Measurements from ENCODE around the gene NXPH1. TPM values are rescaled to one million over a fixed set of nuclear protein-coding genes. Genes with fewer than 3 reads are reported as not detected.

Gene NXPH1
- total RNA-seq, 5 donors from 2014 or later (not counting 1 experiment from before 2014, with no cell fraction given): not detected

GRCh38 chr7:8612584-8612983 is 179.2 kb downstream of the NXPH1 start:
- Histone ChIP-seq H3K27me3 (replicated peaks in 1 of 2; ENCODE audit: control insufficient read depth in 2 of 2, extremely low read depth in 1 of 2, insufficient read depth in 2 of 2, low read length in 1 of 2) (no peaks in the 10 kb centered on the region), H3K36me3 (ENCODE audit: control insufficient read depth in 2 of 2, extremely low read depth in 1 of 2, insufficient read depth in 1 of 2, low read length in 1 of 2) (no peaks in the 10 kb centered on the region), H3K4me1 (ENCODE audit: control insufficient read depth in 1 of 2, extremely low read depth in 1 of 2, insufficient read depth in 2 of 2, low read length in 2 of 2) (no peaks in the 10 kb centered on the region), H3K9me3 (no peaks in the 10 kb centered on the region), H3K4me3 (ENCODE audit: control insufficient read depth in 1 of 2, extremely low read depth in 1 of 2, low read length in 1 of 2) (no peak overlapping the region), H3K27ac (ENCODE audit: low read length) (no peak overlapping the region)
- Mint-ChIP-seq H3K27me3 (peaks cover 0 to 2% of the 10 kb centered on the region in 2 donors), H3K4me1 (no peaks in the 10 kb centered on the region), H3K4me3 (no peak overlapping the region), H3K27ac (no peak overlapping the region), H3K36me3 (no peaks in the 10 kb centered on the region), H3K9me3 (peaks cover 0 to 6% (median 0%) of the 10 kb centered on the region in 3 donors)
- ChIA-PET CTCF (no interaction called here), POLR2A (no interaction called here)
- WGBS (ENCODE audit: insufficient coverage): no CpG with 5 or more reads among the region's 1 CpG
- DNase-seq (no peak), ATAC-seq (replicated peaks in 1 of 4) (no peak)

DNA sequence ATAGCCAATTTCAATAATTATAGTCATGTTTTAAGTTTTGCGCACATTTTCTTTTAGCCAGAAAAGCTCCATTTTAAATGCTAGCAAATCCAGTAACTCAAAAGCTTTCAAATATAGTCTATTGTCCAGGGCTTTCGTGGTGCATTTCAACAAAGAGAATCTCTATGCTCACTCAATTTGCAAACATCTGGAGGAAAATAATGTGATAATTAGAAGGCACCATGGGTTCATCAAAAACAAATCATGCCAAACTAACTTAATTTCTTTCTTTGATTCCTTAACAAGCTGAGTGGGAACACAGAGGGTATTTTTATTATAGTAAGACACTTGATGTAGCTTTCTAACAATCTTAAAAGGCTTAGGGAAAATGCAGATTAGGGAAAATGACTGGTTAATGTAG is 179.8 kb downstream of the NXPH1 start:
- Histone ChIP-seq H3K4me3 (ENCODE audit: control insufficient read depth in 1 of 2, extremely low read depth in 1 of 2, low read length in 1 of 2) (no peak overlapping the region), H3K36me3 (ENCODE audit: control insufficient read depth in 2 of 2, extremely low read depth in 1 of 2, insufficient read depth in 1 of 2, low read length in 1 of 2) (no peaks in the 10 kb centered on the region), H3K4me1 (ENCODE audit: control insufficient read depth in 1 of 2, extremely low read depth in 1 of 2, insufficient read depth in 2 of 2, low read length in 2 of 2) (no peaks in the 10 kb centered on the region), H3K9me3 (no peaks in the 10 kb centered on the region), H3K27me3 (replicated peaks in 1 of 2; ENCODE audit: control insufficient read depth in 2 of 2, extremely low read depth in 1 of 2, insufficient read depth in 2 of 2, low read length in 1 of 2) (no peaks in the 10 kb centered on the region), H3K27ac (ENCODE audit: low read length) (no peak overlapping the region)
- H3K36me3 Mint-ChIP-seq: no peaks in the 10 kb centered on the region
- H3K27me3 Mint-ChIP-seq: no peaks in the 10 kb centered on the region
- peaks cover 0 to 3% (median 0%) of the 10 kb centered on the region in 3 donors for H3K9me3 Mint-ChIP-seq
- WGBS (ENCODE audit: insufficient coverage): no CpG with 5 or more reads among the region's 2 CpGs
- ChIA-PET CTCF (no interaction called here), POLR2A (no interaction called here)
- DNase-seq (no peak), ATAC-seq (replicated peaks in 1 of 4) (no peak)
- H3K4me1 Mint-ChIP-seq: no peaks in the 10 kb centered on the region
- no peak overlapping the region for H3K4me3 Mint-ChIP-seq
- H3K27ac Mint-ChIP-seq: no peak overlapping the region

DNA sequence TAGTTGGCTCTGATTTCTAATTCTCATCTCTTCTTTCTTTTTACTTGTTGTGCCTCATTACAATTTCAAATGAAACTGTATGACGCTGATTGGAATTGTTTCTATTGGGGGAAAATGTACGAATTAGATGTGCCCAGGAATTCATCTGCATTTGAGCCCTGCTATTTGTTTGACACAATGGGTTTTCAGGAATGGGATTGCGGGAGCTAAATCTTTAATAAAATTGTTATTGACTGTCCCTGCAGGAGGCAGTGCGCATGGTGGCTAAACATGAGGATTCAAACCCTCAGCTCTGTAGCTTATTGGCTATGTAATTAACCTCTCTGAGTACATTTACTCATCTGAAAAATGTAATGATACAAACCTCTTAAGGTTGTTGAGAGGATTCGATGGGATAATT is 181.6 kb downstream of the NXPH1 start:
- H3K27ac ChIP-seq (ENCODE audit: low read length): no peak overlapping the region
- Mint-ChIP-seq H3K27ac (no peak overlapping the region), H3K27me3 (no peaks in the 10 kb centered on the region), H3K4me1 (no peaks in the 10 kb centered on the region), H3K36me3 (no peaks in the 10 kb centered on the region), H3K9me3 (peaks cover 0 to 3% (median 0%) of the 10 kb centered on the region in 3 donors), H3K4me3 (no peak overlapping the region)
- ChIA-PET POLR2A (no interaction called here), CTCF (no interaction called here)
- WGBS (ENCODE audit: insufficient coverage): 20% methylated on average over 2 of the region's 5 CpGs
- no peaks in the 10 kb centered on the region for H3K9me3 ChIP-seq
- H3K4me3 ChIP-seq (ENCODE audit: control insufficient read depth in 1 of 2, extremely low read depth in 1 of 2, low read length in 1 of 2): no peak overlapping the region
- no peaks in the 10 kb centered on the region for H3K4me1 ChIP-seq (ENCODE audit: control insufficient read depth in 1 of 2, extremely low read depth in 1 of 2, insufficient read depth in 2 of 2, low read length in 2 of 2)
- no peaks in the 10 kb centered on the region for H3K36me3 ChIP-seq (ENCODE audit: control insufficient read depth in 2 of 2, extremely low read depth in 1 of 2, insufficient read depth in 1 of 2, low read length in 1 of 2)
- ATAC-seq (replicated peaks in 1 of 4) (no peak), DNase-seq (no peak)
- H3K27me3 ChIP-seq (replicated peaks in 1 of 2; ENCODE audit: control insufficient read depth in 2 of 2, extremely low read depth in 1 of 2, insufficient read depth in 2 of 2, low read length in 1 of 2): no peaks in the 10 kb centered on the region

- Histone ChIP-seq H3K27ac (ENCODE audit: low read length) (no peak overlapping the region), H3K9me3 (no peaks in the 10 kb centered on the region), H3K4me3 (ENCODE audit: control insufficient read depth in 1 of 2, extremely low read depth in 1 of 2, low read length in 1 of 2) (no peak overlapping the region), H3K4me1 (ENCODE audit: control insufficient read depth in 1 of 2, extremely low read depth in 1 of 2, insufficient read depth in 2 of 2, low read length in 2 of 2) (no peaks in the 10 kb centered on the region), H3K36me3 (ENCODE audit: control insufficient read depth in 2 of 2, extremely low read depth in 1 of 2, insufficient read depth in 1 of 2, low read length in 1 of 2) (no peaks in the 10 kb centered on the region), H3K27me3 (replicated peaks in 1 of 2; ENCODE audit: control insufficient read depth in 2 of 2, extremely low read depth in 1 of 2, insufficient read depth in 2 of 2, low read length in 1 of 2) (no peaks in the 10 kb centered on the region)
- WGBS (ENCODE audit: insufficient coverage): no CpG with 5 or more reads among the region's 1 CpG
- POLR2A ChIA-PET: no interaction called here
- H3K9me3 Mint-ChIP-seq: peaks cover 0 to 3% (median 0%) of the 10 kb centered on the region in 3 donors
- no peaks in the 10 kb centered on the region for H3K4me1 Mint-ChIP-seq
- ATAC-seq (replicated peaks in 1 of 4) (no peak), DNase-seq (no peak)
- no peaks in the 10 kb centered on the region for H3K27me3 Mint-ChIP-seq
- CTCF ChIA-PET: no interaction called here
- no peak overlapping the region for H3K27ac Mint-ChIP-seq
- no peaks in the 10 kb centered on the region for H3K36me3 Mint-ChIP-seq
- no peak overlapping the region for H3K4me3 Mint-ChIP-seq
Measured at GRCh38 chr7:8618441-8619070, 185.1 kb downstream of the NXPH1 start.

GRCh38 chr7:8620169-8620568 is 186.8 kb downstream of the NXPH1 start:
- H3K27ac Mint-ChIP-seq: no peak overlapping the region
- H3K36me3 Mint-ChIP-seq: no peaks in the 10 kb centered on the region
- H3K36me3 ChIP-seq (ENCODE audit: control insufficient read depth in 2 of 2, extremely low read depth in 1 of 2, insufficient read depth in 1 of 2, low read length in 1 of 2): no peaks in the 10 kb centered on the region
- ATAC-seq (replicated peaks in 1 of 4) (no peak), DNase-seq (no peak)
- no peaks in the 10 kb centered on the region for H3K27me3 Mint-ChIP-seq
- POLR2A ChIA-PET: no interaction called here
- H3K4me3 Mint-ChIP-seq: no peak overlapping the region
- H3K4me3 ChIP-seq (ENCODE audit: control insufficient read depth in 1 of 2, extremely low read depth in 1 of 2, low read length in 1 of 2): no peak overlapping the region
- no peaks in the 10 kb centered on the region for H3K4me1 ChIP-seq (ENCODE audit: control insufficient read depth in 1 of 2, extremely low read depth in 1 of 2, insufficient read depth in 2 of 2, low read length in 2 of 2)
- no peaks in the 10 kb centered on the region for H3K27me3 ChIP-seq (replicated peaks in 1 of 2; ENCODE audit: control insufficient read depth in 2 of 2, extremely low read depth in 1 of 2, insufficient read depth in 2 of 2, low read length in 1 of 2)
- H3K4me1 Mint-ChIP-seq: no peaks in the 10 kb centered on the region
- H3K9me3 Mint-ChIP-seq: no peaks in the 10 kb centered on the region
- WGBS (ENCODE audit: insufficient coverage): no CpG with 5 or more reads among the region's 1 CpG
- H3K27ac ChIP-seq (ENCODE audit: low read length): no peak overlapping the region
- CTCF ChIA-PET: no interaction called here
- H3K9me3 ChIP-seq: no peaks in the 10 kb centered on the region

GRCh38 chr7:8625612-8626011 is 192.2 kb downstream of the NXPH1 start:
- H3K36me3 ChIP-seq (ENCODE audit: control insufficient read depth in 2 of 2, extremely low read depth in 1 of 2, insufficient read depth in 1 of 2, low read length in 1 of 2): no peaks in the 10 kb centered on the region
- no peak overlapping the region for H3K4me3 ChIP-seq (ENCODE audit: control insufficient read depth in 1 of 2, extremely low read depth in 1 of 2, low read length in 1 of 2)
- ATAC-seq (replicated peaks in 1 of 4) (no peak), DNase-seq (no peak)
- ChIA-PET CTCF (no interaction called here), POLR2A (no interaction called here)
- no peak overlapping the region for H3K4me3 Mint-ChIP-seq
- H3K36me3 Mint-ChIP-seq: no peaks in the 10 kb centered on the region
- H3K27ac ChIP-seq (ENCODE audit: low read length): no peak overlapping the region
- no peaks in the 10 kb centered on the region for H3K4me1 ChIP-seq (ENCODE audit: control insufficient read depth in 1 of 2, extremely low read depth in 1 of 2, insufficient read depth in 2 of 2, low read length in 2 of 2)
- H3K27me3 ChIP-seq (replicated peaks in 1 of 2; ENCODE audit: control insufficient read depth in 2 of 2, extremely low read depth in 1 of 2, insufficient read depth in 2 of 2, low read length in 1 of 2): no peaks in the 10 kb centered on the region
- H3K9me3 ChIP-seq: no peaks in the 10 kb centered on the region
- no peak overlapping the region for H3K27ac Mint-ChIP-seq
- peaks cover 0 to 7% (median 0%) of the 10 kb centered on the region in 3 donors for H3K9me3 Mint-ChIP-seq
- H3K4me1 Mint-ChIP-seq: no peaks in the 10 kb centered on the region
- H3K27me3 Mint-ChIP-seq: no peaks in the 10 kb centered on the region

DNA sequence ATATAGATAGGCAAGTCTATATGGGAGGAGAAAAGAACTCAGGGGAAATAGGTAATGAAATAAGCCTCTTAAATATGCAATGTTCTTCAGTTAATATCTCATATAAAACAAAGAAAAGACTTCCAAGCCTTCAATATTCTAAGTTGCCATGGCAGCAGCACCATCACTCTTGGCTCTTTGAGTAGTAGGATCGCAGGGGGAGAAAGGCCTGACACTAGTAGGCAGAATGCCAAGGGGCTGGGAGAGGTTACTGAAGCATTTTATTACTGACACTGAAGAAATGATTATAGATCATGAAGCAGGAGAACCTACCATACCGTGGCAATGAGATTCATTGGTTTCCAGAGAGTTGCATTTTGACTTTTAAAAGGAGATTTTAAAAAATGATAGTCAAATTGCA is 193.9 kb downstream of the NXPH1 start:
- CTCF ChIA-PET: no interaction called here
- 67% methylated on average over 1 of the region's 2 CpGs for WGBS (ENCODE audit: insufficient coverage)

More for the DNA sequence above, 193.9 kb downstream of the NXPH1 start:
- ATAC-seq (replicated peaks in 1 of 4) (no peak), DNase-seq (no peak)
- Mint-ChIP-seq H3K27me3 (no peaks in the 10 kb centered on the region), H3K9me3 (peaks cover 0 to 8% (median 6%) of the 10 kb centered on the region in 3 donors), H3K36me3 (no peaks in the 10 kb centered on the region), H3K4me1 (no peaks in the 10 kb centered on the region), H3K27ac (no peak overlapping the region), H3K4me3 (no peak overlapping the region)
- no peaks in the 10 kb centered on the region for H3K9me3 ChIP-seq
- no peaks in the 10 kb centered on the region for H3K27me3 ChIP-seq (replicated peaks in 1 of 2; ENCODE audit: control insufficient read depth in 2 of 2, extremely low read depth in 1 of 2, insufficient read depth in 2 of 2, low read length in 1 of 2)
- no peaks in the 10 kb centered on the region for H3K36me3 ChIP-seq (ENCODE audit: control insufficient read depth in 2 of 2, extremely low read depth in 1 of 2, insufficient read depth in 1 of 2, low read length in 1 of 2)
- no peak overlapping the region for H3K27ac ChIP-seq (ENCODE audit: low read length)
- POLR2A ChIA-PET: no interaction called here
- H3K4me3 ChIP-seq (ENCODE audit: control insufficient read depth in 1 of 2, extremely low read depth in 1 of 2, low read length in 1 of 2): no peak overlapping the region
- no peaks in the 10 kb centered on the region for H3K4me1 ChIP-seq (ENCODE audit: control insufficient read depth in 1 of 2, extremely low read depth in 1 of 2, insufficient read depth in 2 of 2, low read length in 2 of 2)

Measured in T-cell (primary cell).